A673 (cell line): ENCODE data around the gene ZNF644. TPM values are rescaled to one million over a fixed set of nuclear protein-coding genes. Genes with fewer than 3 reads are reported as not detected.

ENCODE experiments used
- BruUV-seq: library from RNA; stranded (reverse); fragments of 400-500 nt; replicated peaks from 2 replicates; lab custom pipeline; 2021; lab: Mats Ljungman, UMichigan
- CTCF ChIA-PET: fragments of 300-600 bp; sonication (Branson Sonifier 250); formaldehyde crosslinking; loops from one replicate; lab custom pipeline; 2022; ENCODE audit warnings: antibody characterized with exemption; lab: Charles Lee
- POLR2A ChIA-PET: fragments of 300-600 bp; sonication (Branson Sonifier 250); formaldehyde crosslinking; loops from one replicate; lab custom pipeline; 2022; ENCODE audit warnings: antibody characterized with exemption; ENCODE audit not compliant: low non-redundant PET; lab: Charles Lee
- DNase-seq: peaks from one replicate; pipeline ENCODE4 v3.0.0-alpha.2; 2015; ENCODE audit warnings: low spot score
- H3K27ac ChIP-seq: fragments of 200-600 bp; sonication (generic); 2 replicates; pipeline ENCODE4 v1.5.1; 2016; ENCODE audit warnings: mixed run types, low read depth, mild to moderate bottlenecking, mixed read lengths, antibody characterized with exemption, low read length; ENCODE audit not compliant: poor library complexity, severe bottlenecking
- H3K27me3 ChIP-seq: fragments of 200-600 bp; sonication (generic); replicated peaks from 2 replicates; pipeline ENCODE4 v1.6.1; 2017; ENCODE audit warnings: mixed run types, low read depth, mild to moderate bottlenecking, mixed read lengths, antibody characterized with exemption, low read length; ENCODE audit not compliant: insufficient read depth, poor library complexity
- H3K36me3 ChIP-seq: fragments of 200-600 bp; sonication (generic); 2 replicates; pipeline ENCODE4 v1.6.1; 2016; ENCODE audit warnings: mixed run types, mild to moderate bottlenecking, mixed read lengths, antibody characterized with exemption, low read length; ENCODE audit not compliant: insufficient read depth, poor library complexity, severe bottlenecking
- H3K4me1 ChIP-seq: fragments of 200-600 bp; sonication (generic); 2 replicates; pipeline ENCODE4 v1.6.1; 2017; ENCODE audit warnings: mixed run types, mild to moderate bottlenecking, mixed read lengths, antibody characterized with exemption, low read length; ENCODE audit not compliant: insufficient read depth, poor library complexity, severe bottlenecking
- H3K4me3 ChIP-seq: fragments of 200-600 bp; sonication (generic); 2 replicates; pipeline ENCODE4 v1.5.1; 2016; ENCODE audit warnings: low read depth, mixed run types, mild to moderate bottlenecking, mixed read lengths, low read length; ENCODE audit not compliant: poor library complexity, severe bottlenecking
- H3K9me3 ChIP-seq: fragments of 200-600 bp; sonication (generic); 2 replicates; pipeline ENCODE4 v1.6.1; 2016; ENCODE audit warnings: mixed run types, low read depth, mild to moderate bottlenecking, mixed read lengths, antibody characterized with exemption, low read length; ENCODE audit not compliant: poor library complexity, severe bottlenecking
- EZH2 ChIP-seq: fragments of 200-600 bp; sonication (generic); IDR thresholded peaks from 2 replicates; pipeline ENCODE4 v1.6.1; 2017; ENCODE audit warnings: borderline replicate concordance, low read depth, mild to moderate bottlenecking, mixed read lengths, antibody characterized with exemption, low read length; ENCODE audit not compliant: poor library complexity, severe bottlenecking
- intact Hi-C: fragments of 100-400 bp; cut with micrococcal nuclease; formaldehyde crosslinking; loops from one replicate; pipeline ENCODE4 v1.10.0; 2022; ENCODE audit not compliant: unreplicated experiment
- total RNA-seq: library from RNA; stranded (reverse); gene quantifications from 2 replicates; pipeline ENCODE4 v1.2.3, GENCODE V29; 2021
- TF ChIP-seq, protein P1 (sequence below): fragments of 300-800, 200-600 bp; sonication (generic); conservative IDR thresholded peaks from 2 replicates; pipeline ENCODE4 v1.5.1; 2017; ENCODE audit warnings: low read depth, mild to moderate bottlenecking, antibody characterized with exemption, low read length, moderate library complexity, mixed read lengths

Gene ZNF644
- total RNA-seq, 1 experiment from 2014 or later, result 80.4 TPM

DNA sequence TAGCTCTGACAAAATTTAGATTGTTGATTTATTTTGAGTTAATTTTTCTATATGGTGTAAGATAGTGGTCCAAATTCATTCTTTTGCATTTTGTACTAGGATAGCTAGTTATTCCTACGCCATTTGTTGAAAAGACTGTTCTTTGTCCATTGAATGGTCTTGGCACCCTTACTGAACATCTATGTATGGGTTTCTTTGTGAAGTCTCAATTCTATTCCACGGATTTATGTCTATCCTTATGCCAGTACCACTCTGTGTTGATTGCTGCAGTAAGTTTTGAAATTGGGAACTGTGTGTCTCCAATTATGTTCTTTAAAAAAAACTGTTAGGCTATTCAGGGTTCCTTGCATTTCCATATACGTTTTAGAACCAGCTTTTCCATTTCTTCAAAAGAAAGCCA is 145.7 kb downstream of the ZNF644 start:
- CTCF ChIA-PET, result no interaction called here

More for the DNA sequence above, 145.7 kb downstream of the ZNF644 start:
- Histone ChIP-seq H3K4me1 (no peaks in the 10 kb centered on the region), H3K4me3 (no peak overlapping the region), H3K9me3 (peaks cover 36% of the 10 kb centered on the region), H3K27ac (no peak overlapping the region), H3K27me3 (no peaks in the 10 kb centered on the region), H3K36me3 (no peaks in the 10 kb centered on the region)
- intact Hi-C loops, result no loop called here
- TF ChIP-seq, protein P1, sequence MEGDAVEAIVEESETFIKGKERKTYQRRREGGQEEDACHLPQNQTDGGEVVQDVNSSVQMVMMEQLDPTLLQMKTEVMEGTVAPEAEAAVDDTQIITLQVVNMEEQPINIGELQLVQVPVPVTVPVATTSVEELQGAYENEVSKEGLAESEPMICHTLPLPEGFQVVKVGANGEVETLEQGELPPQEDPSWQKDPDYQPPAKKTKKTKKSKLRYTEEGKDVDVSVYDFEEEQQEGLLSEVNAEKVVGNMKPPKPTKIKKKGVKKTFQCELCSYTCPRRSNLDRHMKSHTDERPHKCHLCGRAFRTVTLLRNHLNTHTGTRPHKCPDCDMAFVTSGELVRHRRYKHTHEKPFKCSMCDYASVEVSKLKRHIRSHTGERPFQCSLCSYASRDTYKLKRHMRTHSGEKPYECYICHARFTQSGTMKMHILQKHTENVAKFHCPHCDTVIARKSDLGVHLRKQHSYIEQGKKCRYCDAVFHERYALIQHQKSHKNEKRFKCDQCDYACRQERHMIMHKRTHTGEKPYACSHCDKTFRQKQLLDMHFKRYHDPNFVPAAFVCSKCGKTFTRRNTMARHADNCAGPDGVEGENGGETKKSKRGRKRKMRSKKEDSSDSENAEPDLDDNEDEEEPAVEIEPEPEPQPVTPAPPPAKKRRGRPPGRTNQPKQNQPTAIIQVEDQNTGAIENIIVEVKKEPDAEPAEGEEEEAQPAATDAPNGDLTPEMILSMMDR, result no peak
- TF ChIP-seq EZH2, result no peak
- BruUV-seq, result no TSS peak
- POLR2A ChIA-PET, result no interaction called here
- DNase-seq, result no peak
